HG03064 (cell line): ENCODE results near the gene IL18BP.

Source experiments
- ATAC-seq: cut with Tn5 transposase; IDR thresholded peaks from one replicate; pipeline ENCODE4 v1.9.1; 2021; ENCODE audit warnings: low read depth; ENCODE audit not compliant: unreplicated experiment

The IL18BP gene

DNA sequence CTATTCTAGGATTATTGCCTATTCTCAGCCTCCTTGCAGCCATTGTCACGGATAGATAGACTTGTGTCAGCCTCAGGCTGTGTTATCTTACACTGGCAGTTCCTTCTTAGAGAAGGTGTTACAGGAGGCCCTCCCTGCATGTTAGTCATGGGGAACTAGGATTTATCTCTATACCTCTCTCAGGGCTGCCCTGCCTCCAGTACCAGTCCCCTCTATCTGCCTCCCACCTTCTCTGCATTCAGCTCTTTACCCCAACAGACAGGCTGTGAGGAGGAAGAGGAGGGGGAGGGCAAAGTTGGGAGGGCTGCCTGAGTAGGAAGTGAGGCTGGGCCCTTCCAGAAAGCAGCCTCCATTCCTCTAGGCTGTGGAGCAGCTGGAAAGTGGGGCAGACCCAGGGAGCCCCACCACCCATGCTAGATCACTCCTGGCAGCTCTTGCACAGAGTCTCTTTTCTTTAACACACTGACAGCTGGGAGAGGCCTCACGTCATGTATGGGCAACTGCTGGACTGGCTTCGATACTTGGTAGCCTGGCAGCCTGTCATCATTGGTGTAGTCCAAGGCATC lies 2.9 kb upstream of the IL18BP start:
- ATAC-seq: no peak

DNA sequence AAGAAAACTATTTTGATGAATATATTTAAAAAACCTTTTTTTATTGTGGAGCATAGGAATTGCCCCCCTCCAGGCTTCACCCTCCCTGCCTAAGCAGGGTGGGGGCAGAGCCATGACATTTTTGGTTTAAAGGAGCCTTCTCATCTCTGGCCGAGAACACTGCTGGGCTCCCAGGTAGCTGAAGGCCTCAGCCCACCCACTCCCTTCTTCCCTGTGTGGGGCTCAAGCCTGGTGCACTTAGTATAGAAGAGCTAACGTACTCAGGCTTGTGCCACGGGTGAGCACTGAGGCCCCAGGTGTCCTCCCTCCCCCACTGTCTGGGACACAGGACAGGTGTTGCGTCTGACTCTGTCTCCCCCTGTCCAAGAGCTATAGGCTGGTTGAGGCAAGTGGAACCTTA lies 2.2 kb upstream of the IL18BP start:
- ATAC-seq: no peak

DNA sequence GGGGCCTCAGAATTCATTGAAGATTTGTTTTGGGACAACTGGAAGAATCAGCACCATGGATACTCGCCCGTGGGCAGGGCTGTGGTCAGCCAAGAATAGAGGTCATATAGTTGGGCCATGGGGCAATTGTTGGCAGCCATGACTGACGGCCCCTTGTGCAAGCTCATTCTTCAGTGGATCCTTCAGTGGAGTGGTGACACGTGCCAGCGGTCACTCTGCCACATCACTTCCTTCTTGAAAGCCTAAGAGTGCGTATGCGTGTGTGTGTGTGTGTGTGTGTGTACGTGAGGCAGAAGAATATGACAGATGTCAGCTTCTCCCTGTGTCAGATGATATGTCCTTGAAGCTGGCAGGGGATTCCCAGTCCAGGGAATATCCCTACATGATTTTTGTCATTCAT lies 1.8 kb upstream of the IL18BP start:
- ATAC-seq: no peak

DNA sequence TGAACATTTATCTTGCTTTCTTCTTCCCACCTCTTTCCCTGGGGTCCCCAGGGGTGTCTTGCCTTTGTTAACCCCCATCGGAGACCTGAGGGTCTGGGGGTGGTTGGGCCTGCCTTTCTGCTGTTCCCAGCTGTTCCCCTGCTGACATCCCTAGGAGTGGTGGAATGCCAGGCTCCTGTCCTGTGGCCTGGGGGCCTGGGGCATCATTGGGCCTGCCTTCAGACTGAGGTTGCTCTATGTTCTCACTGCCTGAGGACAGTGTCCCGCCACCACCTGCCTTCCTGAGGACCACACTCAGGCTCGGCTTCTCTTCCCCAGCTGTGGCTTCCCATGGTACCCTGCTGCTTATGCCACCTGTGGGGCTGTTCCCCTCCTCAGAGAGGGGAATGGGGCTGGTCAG lies 1.1 kb upstream of the IL18BP start:
- ATAC-seq: no peak

DNA sequence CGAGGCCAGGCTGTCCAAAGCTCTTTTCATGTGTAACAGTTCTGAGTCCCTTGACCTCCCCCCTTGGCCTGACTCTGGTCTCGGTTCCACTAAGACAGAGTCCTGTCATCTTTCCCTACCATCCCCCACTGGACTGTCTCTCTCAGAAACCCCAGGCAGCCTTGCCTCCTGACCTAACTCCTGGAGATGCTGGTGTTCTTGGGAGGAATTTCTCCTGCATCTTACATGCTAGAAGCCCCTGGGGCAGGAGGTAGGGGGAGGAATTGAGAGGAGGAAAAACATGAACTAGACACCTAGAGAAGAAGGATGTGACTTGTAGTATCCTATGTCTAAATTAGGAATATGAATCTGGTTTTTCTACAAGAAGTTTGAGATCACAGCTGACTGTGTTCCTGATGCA lies 648 bp upstream of the IL18BP start:
- no peak for ATAC-seq

DNA sequence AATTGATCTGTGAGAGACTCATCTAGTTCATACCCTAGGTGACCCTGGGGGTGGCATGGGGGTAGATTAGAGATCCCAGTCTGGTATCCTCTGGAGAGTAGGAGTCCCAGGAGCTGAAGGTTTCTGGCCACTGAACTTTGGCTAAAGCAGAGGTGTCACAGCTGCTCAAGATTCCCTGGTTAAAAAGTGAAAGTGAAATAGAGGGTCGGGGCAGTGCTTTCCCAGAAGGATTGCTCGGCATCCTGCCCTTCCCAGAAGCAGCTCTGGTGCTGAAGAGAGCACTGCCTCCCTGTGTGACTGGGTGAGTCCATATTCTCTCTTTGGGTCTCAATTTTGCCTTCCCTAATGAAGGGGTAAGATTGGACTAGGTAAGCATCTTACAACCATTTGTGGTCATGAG lies 653 bp downstream of the IL18BP start:
- ATAC-seq: no peak

DNA sequence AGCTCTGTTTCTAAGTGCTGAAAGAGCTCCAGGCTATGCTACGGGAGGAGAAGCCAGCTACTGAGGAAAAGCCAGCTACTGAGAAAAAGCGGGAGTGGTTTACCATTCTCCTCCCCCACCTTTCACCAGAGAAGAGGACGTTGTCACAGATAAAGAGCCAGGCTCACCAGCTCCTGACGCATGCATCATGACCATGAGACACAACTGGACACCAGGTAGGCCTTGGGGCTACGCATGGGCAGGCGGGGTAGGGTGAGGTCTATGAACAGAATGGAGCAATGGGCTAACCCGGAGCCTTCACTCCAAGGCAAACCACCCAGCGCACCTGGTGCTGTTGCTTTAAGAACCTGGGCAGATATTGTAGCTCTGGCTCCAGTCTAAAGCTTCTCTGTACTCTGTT lies 1.1 kb downstream of the IL18BP start:
- no peak for ATAC-seq

DNA sequence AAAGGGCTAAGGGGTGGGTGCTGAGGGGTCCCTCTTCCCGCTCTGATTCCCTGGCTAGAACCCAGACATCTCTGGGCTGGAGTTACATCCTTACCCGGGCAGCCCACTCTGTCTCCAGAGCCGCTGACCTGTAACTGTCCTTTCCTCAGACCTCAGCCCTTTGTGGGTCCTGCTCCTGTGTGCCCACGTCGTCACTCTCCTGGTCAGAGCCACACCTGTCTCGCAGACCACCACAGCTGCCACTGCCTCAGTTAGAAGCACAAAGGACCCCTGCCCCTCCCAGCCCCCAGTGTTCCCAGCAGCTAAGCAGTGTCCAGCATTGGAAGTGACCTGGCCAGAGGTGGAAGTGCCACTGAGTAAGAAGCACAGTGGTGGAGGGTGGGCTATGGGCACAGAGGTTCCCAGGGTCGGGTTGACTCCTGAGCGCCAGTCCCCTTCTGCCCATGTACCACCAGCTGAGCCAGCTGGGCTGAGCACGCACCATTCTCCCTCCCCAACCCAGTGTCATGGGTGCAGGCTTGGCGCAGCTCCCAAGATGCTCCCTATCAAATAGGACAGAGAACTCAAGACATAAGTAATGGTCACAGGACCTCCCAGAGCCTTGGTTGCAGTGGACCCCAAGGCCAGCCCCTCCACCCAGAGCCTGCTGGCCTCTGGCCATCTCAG lies 1.6 kb downstream of the IL18BP start:
- ATAC-seq: no peak

DNA sequence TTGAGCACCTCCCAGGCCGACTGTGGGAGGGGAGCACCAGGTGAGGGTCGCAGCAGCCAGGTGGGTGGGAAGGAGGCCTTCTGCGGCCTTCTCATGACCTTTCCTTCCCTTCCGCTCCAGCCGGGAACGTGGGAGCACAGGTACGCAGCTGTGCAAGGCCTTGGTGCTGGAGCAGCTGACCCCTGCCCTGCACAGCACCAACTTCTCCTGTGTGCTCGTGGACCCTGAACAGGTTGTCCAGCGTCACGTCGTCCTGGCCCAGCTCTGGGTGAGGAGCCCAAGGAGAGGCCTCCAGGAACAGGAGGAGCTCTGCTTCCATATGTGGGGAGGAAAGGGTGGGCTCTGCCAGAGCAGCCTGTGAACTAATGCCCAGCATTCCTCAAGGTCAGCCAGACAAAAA lies 2.6 kb downstream of the IL18BP start:
- ATAC-seq: no peak

DNA sequence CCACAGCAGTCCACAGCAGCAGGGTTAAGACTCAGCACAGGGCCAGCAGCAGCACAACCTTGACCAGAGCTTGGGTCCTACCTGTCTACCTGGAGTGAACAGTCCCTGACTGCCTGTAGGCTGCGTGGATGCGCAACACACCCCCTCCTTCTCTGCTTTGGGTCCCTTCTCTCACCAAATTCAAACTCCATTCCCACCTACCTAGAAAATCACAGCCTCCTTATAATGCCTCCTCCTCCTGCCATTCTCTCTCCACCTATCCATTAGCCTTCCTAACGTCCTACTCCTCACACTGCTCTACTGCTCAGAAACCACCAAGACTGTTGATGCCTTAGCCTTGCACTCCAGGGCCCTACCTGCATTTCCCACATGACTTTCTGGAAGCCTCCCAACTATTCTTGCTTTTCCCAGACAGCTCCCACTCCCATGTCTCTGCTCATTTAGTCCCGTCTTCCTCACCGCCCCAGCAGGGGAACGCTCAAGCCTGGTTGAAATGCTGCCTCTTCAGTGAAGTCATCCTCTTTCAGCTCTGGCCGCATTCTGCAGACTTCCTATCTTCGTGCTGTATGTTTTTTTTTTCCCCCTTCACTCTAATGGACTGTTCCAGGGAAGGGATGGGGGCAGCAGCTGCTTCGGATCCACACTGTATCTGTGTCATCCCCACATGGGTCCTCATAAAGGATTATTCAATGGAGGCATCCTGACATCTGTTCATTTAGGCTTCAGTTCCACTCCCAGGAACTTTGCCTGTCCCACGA lies 3.3 kb downstream of the IL18BP start:
- no peak for ATAC-seq

DNA sequence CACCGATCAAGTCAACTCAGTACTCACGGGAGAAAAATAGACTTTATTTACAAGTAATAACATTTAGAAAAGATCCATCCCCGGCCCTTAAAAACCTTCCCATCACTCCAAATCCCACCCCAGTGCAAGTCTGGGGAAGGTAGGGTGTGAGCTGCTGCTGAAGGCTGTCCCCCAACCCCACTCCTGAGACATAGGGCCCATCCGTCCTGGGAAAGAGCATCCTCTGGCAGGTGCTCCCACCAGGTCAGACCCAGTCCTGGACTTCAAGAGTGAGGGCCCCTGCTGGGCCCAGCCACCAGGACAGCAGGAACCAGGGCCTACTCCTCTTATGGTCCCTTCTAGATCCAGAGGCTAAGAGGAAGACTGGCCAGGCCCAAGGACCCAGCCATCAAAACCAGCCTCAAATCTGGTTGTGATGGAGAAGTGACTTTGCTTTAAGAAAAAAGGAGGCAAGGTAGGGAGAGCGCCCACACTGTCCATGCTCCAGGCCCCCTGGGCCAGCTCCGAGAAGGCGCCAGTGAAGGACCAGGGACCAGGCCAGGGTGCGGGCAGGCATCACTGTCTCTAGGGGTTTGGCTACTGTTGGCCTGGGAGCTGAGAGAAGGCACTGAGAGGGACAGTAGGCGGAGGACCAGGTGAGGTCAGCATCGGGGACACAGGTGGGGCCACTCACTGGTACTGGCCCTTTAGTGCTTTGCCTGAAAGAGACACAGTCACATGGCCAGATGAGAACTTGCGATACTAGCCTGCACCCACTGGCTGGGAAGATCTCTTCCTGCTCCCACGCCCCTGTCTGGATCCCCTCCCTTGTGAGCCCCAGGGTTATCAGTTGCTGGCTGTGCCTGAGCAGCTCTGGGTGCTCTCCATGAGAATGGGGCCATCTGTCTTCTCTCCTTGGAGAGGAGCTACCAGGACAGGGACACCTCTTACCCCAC lies 4.4 kb downstream of the IL18BP start:
- no peak for ATAC-seq

DNA sequence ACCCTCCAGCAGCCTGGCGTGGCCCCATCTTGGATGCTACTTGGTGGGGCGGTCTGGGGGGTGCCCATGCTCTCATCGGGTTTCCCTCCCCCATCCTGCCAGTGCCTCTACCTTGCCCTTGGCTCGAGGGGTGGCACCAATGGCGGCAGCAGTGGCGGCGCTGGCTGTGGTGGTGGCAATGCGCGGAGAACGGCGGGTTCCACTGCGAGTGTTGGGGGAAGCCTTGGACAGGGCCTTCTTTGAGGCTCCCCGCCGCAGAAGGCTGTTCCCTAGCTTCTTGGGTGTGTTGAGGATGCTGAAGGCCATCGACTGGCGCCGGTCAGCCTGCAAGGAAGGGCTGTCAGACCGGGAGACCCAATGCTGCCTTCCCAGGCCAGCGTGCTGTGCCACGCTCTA lies 5.1 kb downstream of the IL18BP start:
- ATAC-seq: no peak

DNA sequence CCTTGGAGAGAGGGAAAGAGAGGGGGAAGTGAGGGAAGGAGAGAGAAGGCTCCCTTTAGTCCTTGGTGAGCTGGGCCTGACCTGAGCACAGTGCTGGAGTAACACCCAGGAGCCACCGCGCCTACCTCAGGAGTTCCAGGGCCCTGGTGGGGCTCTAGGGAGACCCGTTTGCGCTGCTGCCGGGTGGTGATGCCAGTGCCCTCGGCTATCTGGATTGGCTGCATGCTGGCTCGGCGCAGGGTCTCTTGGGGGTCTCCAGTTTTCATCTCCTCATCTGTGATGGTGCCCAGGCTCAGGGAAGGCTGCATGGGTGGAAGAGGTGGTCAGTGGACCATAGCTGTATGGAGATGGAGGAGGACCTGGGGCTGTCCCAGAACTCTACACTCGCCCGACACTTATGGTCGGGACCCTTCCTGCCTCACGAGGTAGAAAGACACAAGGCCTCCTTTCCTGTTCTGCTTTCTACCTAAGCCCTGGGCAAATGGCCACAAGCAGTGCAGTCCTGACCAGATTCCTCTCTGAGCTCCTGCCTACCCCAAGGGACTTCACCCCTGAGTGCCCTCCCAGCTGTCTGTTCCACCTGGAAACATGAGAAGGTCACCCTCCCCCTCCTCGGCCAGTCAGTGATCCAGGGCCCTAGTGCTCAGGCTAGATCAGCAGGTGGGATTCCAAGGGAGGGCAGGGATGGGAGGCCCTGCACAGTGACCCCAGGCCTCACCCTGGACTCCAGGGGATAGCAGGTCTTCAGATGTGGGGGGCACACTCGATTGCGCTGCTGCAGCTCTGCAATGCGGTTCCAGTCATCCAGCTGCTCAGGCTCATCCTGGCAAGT lies 6.0 kb downstream of the IL18BP start:
- ATAC-seq: no peak

DNA sequence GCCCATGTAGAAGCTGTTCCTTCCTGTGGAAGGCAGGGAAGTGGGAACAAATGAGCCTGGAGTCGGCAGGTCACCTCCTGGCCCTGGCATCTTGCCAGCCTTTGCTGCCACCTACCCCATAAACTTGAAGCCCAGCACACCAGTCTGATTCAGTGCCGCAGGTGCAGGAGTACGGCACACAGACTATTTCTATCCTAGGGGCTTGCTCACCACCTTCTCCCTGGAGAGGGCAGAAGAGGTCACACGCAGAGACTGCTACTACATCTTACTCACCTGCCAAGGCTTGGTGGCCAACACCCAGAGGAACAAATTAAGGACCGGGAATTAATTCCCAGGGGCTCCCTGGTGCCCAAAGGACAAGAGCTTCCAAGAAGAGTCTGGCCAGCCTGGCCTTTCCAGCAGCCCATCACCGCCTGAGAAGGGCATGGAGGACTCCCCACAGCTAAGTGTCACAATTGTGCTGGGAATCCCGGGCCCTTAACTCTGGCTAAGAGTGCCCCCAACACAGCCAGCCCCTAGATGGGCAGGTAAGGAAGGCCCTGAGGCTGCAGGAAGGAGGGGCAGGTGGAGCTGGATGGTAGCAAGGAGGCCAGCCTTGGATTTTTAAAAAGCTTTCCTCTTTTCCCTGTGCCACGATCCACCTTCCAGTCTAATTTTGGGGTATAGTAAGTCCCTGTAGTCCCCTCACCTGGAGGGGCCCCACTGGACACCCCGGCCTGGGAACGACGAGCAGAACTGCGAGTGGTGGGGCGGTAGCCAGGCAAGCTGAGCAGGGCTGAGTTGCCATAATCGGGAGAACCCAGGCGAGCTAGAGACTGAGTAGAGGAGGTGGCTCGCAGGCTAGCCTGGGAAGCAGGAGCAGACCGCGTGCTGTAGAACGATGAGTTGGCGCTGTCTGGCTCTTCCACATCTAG lies 6.9 kb downstream of the IL18BP start:
- ATAC-seq: no peak

DNA sequence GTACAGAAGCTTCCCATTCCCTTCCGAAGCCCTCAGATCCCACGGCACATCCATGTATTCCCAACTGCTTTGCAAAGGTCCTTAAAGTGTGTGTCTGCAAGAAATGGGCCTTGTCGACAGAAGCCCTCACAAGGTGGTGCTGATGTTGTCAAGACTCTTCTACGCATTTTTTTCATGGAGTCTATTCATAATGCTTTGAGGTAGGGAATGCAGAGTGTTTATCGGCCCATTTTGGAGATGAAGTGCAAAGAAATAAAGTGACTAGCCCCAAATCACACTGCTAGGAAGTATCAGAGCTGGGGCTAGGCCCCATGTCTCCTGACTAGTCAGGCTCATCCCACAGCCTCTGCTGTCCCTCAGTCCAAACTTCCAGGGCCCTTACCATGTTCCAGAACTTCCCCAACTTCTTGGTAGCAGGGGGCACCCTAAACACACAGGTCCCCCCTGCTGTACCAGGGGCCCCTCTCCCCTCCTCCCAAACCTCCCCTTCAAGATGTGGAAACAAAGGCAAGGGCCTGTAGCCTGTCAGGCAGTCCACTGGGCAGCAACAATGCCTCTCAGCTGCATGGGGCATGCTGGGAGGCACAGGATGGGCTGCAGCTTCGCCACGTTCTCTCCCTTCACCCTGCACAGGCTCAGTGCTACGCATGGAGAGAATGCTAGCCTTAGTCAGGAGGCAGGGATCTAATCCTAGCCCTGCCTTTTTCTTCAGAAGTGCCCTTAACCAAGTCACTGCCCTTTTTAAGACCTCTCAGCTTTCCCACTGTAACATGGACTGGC lies 7.8 kb downstream of the IL18BP start:
- no peak for ATAC-seq

DNA sequence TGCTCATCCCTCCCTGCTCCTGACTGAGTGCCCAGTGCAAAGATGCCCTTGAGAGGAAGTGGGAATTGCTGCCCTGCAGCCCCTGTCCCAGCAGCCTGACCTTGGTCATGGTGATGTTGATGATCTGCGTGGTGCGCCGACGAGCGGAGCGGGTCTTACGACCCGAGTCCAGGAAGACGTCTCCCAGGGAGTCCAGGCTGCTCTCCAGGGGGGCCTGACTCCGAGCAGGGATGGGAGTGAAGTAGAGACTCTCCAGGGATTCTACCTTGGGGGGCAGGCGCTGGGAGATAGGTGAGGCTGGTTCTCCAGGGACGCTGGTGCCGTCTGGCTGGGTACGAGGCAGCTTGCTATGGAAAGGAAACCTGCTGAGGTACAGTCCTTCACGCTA lies 8.4 kb downstream of the IL18BP start:
- no peak for ATAC-seq

DNA sequence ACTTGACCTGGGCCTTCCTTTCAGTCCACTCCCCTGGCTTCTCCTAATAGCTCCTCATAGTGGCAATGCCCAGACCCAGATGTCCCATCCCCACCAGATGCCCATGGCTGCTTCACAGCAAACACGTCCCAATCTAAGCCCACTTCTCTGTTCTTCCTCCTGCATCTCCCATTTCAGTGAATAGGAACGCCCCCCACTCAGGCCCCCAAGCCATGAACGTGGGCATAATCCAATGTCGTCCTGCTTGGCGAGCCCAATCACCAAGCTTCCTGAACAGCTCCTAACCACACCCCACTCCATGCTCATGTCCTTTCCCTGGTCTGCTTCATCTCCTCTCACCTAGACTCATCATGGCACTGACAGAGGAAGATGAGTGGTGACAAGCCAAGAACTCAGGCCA lies 8.9 kb downstream of the IL18BP start:
- no peak for ATAC-seq

DNA sequence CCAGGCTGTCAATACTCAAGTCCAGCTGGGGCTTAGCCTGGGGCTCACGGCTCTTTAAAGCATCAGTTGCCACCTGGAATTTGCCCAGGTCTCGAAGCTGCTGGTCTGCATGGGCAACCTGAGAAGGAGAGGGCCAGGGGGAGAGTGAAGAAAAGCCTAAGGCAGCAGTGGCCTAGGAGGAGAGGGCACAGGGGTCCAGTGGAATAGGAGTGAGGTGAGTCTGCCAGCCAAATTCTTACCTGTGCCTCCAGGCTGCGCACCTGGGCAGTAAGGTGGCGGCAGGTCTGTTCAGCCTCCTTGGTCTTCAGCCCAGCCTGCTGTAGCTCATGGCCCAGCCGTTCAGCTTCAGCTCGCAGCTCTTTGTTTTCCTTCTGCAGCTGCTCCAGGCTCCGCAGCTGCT lies 10.0 kb downstream of the IL18BP start:
- no peak for ATAC-seq
